Stimulated activated naive CD8-positive, alpha-beta T cell treated with anti-CD3 and anti-CD28 coated beads, Interleukin-15, amount 100 ng/mL, for 72 hours (primary cell): ENCODE results near the gene ERC2.

Source experiments
- ATAC-seq: fragments of 150-1000 bp; cut with Tn5 transposase; 2 replicates; pipeline ENCODE4 v1.10.0; 2021; ENCODE audit warnings: mild to moderate bottlenecking, moderate library complexity
- DNase-seq, 2 donors: peaks; one replicate each; pipeline ENCODE4 v3.0.0; 2021 to 2022
- H3K27ac Mint-ChIP-seq, 2 donors: one replicate each; pipeline ENCODE4 v1.8.0; 2022; ENCODE audit warnings: mild to moderate bottlenecking in 2 of 2, mixed read lengths in 2 of 2, moderate library complexity in 2 of 2
- H3K27me3 Mint-ChIP-seq: one replicate; pipeline ENCODE4 v1.8.0; 2022; ENCODE audit warnings: mixed read lengths
- H3K4me1 Mint-ChIP-seq: one replicate; pipeline ENCODE4 v1.8.0; 2022; ENCODE audit warnings: mild to moderate bottlenecking, mixed read lengths
- H3K4me3 Mint-ChIP-seq, 2 donors: one replicate each; pipeline ENCODE4 v1.8.0; 2022; ENCODE audit warnings: mild to moderate bottlenecking in 2 of 2, mixed read lengths in 2 of 2, moderate library complexity in 1 of 2
- H3K9me3 Mint-ChIP-seq, 2 donors: one replicate each; pipeline ENCODE4 v1.8.0; 2022; ENCODE audit warnings: mixed read lengths in 2 of 2

ERC2 gene

GRCh38 chr3:55609230-55609827 is 858.9 kb downstream of the ERC2 start:
- no peak for ATAC-seq
- Mint-ChIP-seq H3K27me3 (peaks cover 16% of the 10 kb centered on the region), H3K4me3 (no peak overlapping the region), H3K4me1 (peaks cover 21% of the 10 kb centered on the region), H3K27ac (peak overlapping the region in 1 of 2 donors; percentile 88), H3K9me3 (peaks cover 0 to 7% of the 10 kb centered on the region in 2 donors)
- no peak for DNase-seq

DNA sequence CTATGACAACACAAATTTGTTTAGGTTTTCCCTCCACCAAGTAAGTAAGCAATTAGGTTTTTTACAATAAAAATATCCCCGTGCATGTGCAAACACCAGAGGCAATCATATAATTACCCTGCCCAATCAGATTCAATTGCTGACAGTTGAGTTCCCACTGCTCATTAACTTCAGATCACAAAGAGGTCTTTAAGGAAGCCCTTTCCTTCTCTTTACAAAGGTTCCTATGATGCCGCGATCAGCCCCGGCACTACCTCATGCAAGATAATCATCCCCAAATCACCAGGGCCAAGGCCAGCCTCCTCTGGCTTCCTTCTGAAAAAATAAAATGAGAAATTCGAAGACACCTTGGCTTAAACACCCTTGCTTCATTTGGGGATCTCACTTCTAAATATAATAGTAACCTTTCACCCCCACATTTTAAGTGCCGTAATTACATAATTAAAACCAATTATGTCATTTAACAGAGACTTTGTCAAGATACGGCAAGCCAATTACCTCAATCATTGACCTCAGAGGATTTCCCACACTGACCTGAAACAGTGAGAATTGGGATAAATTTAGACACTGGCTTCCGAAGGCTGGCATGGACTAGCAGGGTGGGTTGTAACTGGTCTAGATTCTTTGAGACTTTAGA is 859.8 kb downstream of the ERC2 start:
- H3K4me3 Mint-ChIP-seq, result peak overlapping the region in 1 of 2 donors; percentile 3
- H3K27ac Mint-ChIP-seq, result peak overlapping the region; percentile 61 to 93
- peaks cover 0 to 7% of the 10 kb centered on the region in 2 donors for H3K9me3 Mint-ChIP-seq
- H3K4me1 Mint-ChIP-seq, result peaks cover 21% of the 10 kb centered on the region
- no peak for ATAC-seq
- H3K27me3 Mint-ChIP-seq, result peaks cover 16% of the 10 kb centered on the region
- DNase-seq, result no peak

- peak; percentile 93 for ATAC-seq
- H3K27ac Mint-ChIP-seq, result peak overlapping the region; percentile 61 to 93
Measured at GRCh38 chr3:55607844-55608243, 860.4 kb downstream of the ERC2 start.

GRCh38 chr3:55607175-55607574 is 861.1 kb downstream of the ERC2 start:
- Mint-ChIP-seq H3K27ac (peak overlapping the region; percentile 88 to 93), H3K27me3 (peaks cover 25% of the 10 kb centered on the region), H3K4me1 (peaks cover 21% of the 10 kb centered on the region), H3K9me3 (peaks cover 0 to 7% of the 10 kb centered on the region in 2 donors), H3K4me3 (no peak overlapping the region)
- ATAC-seq, result no peak
- DNase-seq, result no peak

More at GRCh38 chr3:55607844-55608243, 860.4 kb downstream of the ERC2 start:
- H3K9me3 Mint-ChIP-seq, result peaks cover 0 to 7% of the 10 kb centered on the region in 2 donors
- DNase-seq, result peak; percentile 21 to 63
- H3K4me1 Mint-ChIP-seq, result peaks cover 21% of the 10 kb centered on the region
- peaks cover 18% of the 10 kb centered on the region for H3K27me3 Mint-ChIP-seq
- peak overlapping the region in 1 of 2 donors; percentile 3 for H3K4me3 Mint-ChIP-seq

- Mint-ChIP-seq H3K9me3 (peaks cover 0 to 7% of the 10 kb centered on the region in 2 donors), H3K27ac (peak overlapping the region; percentile 88 to 89), H3K27me3 (peaks cover 24% of the 10 kb centered on the region), H3K4me3 (no peak overlapping the region), H3K4me1 (peaks cover 21% of the 10 kb centered on the region)
- DNase-seq (no peak), ATAC-seq (no peak)
Measured at GRCh38 chr3:55605443-55606236, 862.6 kb downstream of the ERC2 start.

DNA sequence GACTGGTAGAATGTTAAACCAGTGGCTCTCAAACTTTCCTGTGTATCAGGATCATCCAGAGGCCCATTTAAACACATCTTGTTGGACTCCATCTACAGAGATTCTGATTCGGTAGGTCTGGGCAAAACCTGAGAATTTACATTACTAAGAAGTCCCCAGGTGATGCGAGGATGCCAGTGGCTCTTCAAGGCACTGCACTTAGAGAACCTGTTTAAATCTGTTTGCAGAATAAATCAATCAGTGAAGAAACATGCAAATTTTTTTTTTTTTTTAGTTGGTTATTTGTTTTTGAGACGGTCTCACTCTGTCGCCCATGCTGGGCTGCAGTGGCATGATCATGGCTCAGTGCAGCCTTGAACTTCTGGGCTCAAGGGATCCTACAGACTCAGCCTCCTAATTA is 863.4 kb downstream of the ERC2 start:
- ATAC-seq (no peak), DNase-seq (no peak)
- Mint-ChIP-seq H3K9me3 (peaks cover 0 to 7% of the 10 kb centered on the region in 2 donors), H3K4me1 (peaks cover 21% of the 10 kb centered on the region), H3K27me3 (peaks cover 24% of the 10 kb centered on the region), H3K27ac (peak overlapping the region in 1 of 2 donors; percentile 79), H3K4me3 (no peak overlapping the region)

- Mint-ChIP-seq H3K4me1 (peaks cover 21% of the 10 kb centered on the region), H3K9me3 (peaks cover 0 to 5% of the 10 kb centered on the region in 2 donors), H3K4me3 (no peak overlapping the region), H3K27me3 (peaks cover 24% of the 10 kb centered on the region), H3K27ac (peak overlapping the region in 1 of 2 donors; percentile 79)
- no peak for DNase-seq
- no peak for ATAC-seq
Measured at GRCh38 chr3:55604402-55604801, 863.9 kb downstream of the ERC2 start.

DNA sequence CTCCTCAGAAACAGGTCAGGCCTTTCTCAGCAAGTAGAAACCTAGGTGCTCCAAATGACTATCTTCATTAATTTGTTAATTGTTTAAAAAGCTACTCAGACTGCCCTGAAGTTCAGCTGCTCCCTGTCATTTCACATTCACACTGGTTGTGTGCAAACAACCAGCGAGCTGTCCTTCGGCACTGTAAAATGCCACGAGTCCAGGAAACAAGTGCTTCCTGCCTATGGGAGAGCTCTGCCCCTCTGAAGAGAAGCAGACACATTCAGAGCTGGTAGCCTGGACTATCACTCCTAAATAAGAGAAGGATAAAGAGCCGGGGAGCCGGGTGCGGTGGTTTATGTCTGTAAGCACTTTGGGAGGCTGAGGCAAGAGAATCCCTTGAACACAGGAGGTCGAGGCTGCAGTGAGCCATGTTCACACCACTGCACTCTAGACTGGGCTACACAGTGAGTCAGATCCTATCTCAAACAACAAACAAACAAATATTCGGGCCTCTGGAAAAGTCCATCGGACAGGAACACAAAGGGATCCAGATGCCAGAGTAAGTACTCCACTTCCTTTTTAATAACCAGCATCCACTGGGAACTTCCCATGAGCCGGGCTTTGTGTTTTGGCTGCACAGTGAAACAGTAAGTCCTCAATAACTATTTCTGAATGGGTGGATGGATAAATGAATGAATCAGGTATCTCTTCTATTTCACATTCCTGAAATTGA is 866.7 kb downstream of the ERC2 start:
- H3K27me3 Mint-ChIP-seq, result peaks cover 18% of the 10 kb centered on the region
- no peaks in the 10 kb centered on the region for H3K4me1 Mint-ChIP-seq
- H3K9me3 Mint-ChIP-seq, result no peaks in the 10 kb centered on the region
- H3K4me3 Mint-ChIP-seq, result no peak overlapping the region
- ATAC-seq, result no peak
- no peak overlapping the region for H3K27ac Mint-ChIP-seq
- DNase-seq, result no peak

DNA sequence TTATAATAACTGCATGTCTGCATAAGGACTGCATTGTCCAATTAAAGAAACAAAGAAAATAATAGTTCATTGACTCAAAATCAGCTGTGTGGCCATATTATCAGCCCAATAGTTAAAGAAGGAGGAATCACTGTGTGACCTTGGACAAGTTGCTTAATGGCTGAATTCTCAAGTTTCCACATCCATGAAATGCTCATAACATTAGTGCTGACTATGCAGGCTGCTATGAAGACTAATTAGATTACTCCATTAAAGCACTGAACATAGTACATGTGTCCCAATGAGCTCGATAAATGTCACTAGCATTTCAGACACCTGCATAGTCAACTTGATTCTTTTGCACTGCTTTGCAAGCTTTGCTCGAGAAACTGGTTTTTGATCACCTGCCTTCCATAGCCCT is 870.0 kb downstream of the ERC2 start:
- peaks cover 18% of the 10 kb centered on the region for H3K27me3 Mint-ChIP-seq
- ATAC-seq (no peak), DNase-seq (no peak)
- H3K27ac Mint-ChIP-seq, result no peak overlapping the region
- no peak overlapping the region for H3K4me3 Mint-ChIP-seq
- H3K9me3 Mint-ChIP-seq, result peaks cover 5 to 7% of the 10 kb centered on the region in 2 donors
- no peaks in the 10 kb centered on the region for H3K4me1 Mint-ChIP-seq

GRCh38 chr3:55597641-55598040 is 870.6 kb downstream of the ERC2 start:
- ATAC-seq (no peak), DNase-seq (no peak)
- no peak overlapping the region for H3K4me3 Mint-ChIP-seq
- peaks cover 14% of the 10 kb centered on the region for H3K27me3 Mint-ChIP-seq
- no peaks in the 10 kb centered on the region for H3K4me1 Mint-ChIP-seq
- no peak overlapping the region for H3K27ac Mint-ChIP-seq
- peaks cover 5 to 7% of the 10 kb centered on the region in 2 donors for H3K9me3 Mint-ChIP-seq

DNA sequence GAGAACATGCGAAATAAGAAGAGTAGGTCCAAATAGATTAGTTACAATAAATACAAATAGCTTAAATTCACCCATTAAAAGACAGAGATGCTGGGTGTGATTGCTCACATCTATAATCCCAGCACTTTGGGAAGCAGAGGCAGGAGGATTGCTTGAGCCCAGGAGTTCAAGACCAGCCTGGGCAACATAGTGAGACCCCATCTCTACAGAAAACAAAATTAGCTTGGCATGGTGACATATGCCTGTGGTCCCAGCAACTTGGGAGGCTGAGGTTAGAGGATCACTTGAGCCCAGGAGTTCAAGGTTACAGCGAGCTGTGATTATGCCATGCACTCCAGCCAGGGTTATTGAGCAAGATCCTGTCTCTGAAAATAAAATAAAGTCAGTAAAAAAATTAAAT is 872.1 kb downstream of the ERC2 start:
- Mint-ChIP-seq H3K4me3 (no peak overlapping the region), H3K9me3 (peaks cover 5 to 7% of the 10 kb centered on the region in 2 donors), H3K27ac (no peak overlapping the region), H3K4me1 (no peaks in the 10 kb centered on the region), H3K27me3 (no peaks in the 10 kb centered on the region)
- DNase-seq (no peak), ATAC-seq (no peak)

DNA sequence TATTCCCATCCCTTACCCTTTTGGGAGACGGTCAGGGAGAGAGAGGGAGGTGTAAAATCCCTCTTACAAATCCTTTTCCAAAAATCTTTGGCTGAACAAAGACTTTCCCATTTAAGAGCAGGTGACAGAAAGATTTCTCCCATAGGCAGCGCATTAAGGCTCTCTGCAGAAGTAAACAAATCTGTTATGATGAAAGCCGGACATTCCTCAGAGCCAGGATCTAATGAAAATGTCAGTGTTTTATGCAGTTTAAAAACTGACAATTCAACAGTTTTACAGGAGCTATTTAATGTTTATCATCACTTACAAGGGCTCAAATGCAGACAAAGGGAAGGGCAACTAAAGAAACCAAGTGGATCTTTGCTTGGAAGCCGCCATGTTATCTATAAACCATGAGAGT is 872.8 kb downstream of the ERC2 start:
- DNase-seq, result no peak
- Mint-ChIP-seq H3K4me3 (no peak overlapping the region), H3K27ac (no peak overlapping the region), H3K4me1 (no peaks in the 10 kb centered on the region), H3K27me3 (no peaks in the 10 kb centered on the region), H3K9me3 (peaks cover 5 to 7% of the 10 kb centered on the region in 2 donors)
- no peak for ATAC-seq

- peaks cover 5 to 14% of the 10 kb centered on the region in 2 donors for H3K9me3 Mint-ChIP-seq
- ATAC-seq (no peak), DNase-seq (no peak)
- H3K4me1 Mint-ChIP-seq, result no peaks in the 10 kb centered on the region
- H3K27ac Mint-ChIP-seq, result no peak overlapping the region
- H3K27me3 Mint-ChIP-seq, result no peaks in the 10 kb centered on the region
- no peak overlapping the region for H3K4me3 Mint-ChIP-seq
Measured at GRCh38 chr3:55592572-55592971, 875.7 kb downstream of the ERC2 start.

DNA sequence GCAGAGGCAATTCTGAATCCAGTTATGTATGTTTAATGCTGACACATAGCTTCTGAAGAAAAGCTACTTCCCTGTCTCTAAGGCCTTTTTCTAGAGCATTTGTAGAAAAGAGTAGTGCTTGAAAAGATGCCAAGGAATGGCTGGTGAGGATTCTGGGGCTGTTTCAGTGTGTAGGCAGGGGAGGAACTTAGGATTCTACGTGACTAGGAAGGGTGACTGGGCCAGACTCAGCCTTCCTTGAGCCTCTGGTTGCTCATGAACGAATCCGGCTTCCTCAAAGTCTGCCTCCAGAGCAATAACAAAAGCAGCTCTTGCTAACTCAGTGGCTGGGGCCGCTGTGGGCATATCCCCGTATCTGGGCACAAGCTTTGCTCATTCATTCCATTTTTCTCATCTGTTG is 876.4 kb downstream of the ERC2 start:
- Mint-ChIP-seq H3K4me3 (no peak overlapping the region), H3K27ac (no peak overlapping the region), H3K27me3 (no peaks in the 10 kb centered on the region), H3K9me3 (peaks cover 5 to 14% of the 10 kb centered on the region in 2 donors), H3K4me1 (no peaks in the 10 kb centered on the region)
- no peak for DNase-seq
- no peak for ATAC-seq

DNA sequence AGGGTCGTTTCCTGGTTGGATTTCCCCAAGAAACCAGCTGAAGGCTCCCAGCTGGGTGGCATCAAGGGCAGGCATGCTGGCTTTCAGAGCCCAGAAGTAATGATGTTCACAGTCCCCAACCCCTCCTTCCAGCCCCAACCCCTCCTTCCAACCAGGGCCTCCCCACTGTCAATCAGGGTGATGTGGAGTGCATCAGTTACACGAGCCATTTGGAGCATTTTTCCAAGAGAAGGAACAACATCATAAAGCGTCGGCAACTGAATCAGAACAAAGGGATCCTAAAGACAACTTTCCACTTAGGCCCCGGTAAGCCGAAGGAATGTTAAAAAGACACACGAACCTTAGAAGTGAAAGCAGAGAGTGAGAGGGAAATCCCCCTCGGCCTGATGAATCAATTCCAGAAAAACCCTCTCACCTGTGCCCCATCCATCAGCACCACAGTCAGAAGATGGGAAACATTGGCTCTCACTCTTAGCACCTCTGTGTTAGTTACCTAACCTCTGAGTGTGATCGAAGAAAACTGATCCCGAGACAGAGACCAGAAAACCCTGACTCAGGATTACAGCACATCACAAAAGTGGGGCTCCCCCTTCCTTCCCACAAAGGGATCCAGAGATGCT is 880.0 kb downstream of the ERC2 start:
- Mint-ChIP-seq H3K4me3 (no peak overlapping the region), H3K27ac (peak overlapping the region in 1 of 2 donors; percentile 34), H3K4me1 (no peaks in the 10 kb centered on the region), H3K9me3 (peaks cover 0 to 7% of the 10 kb centered on the region in 2 donors), H3K27me3 (no peaks in the 10 kb centered on the region)
- DNase-seq (no peak), ATAC-seq (peak; percentile 56)
